ENCODE data around the gene SSTR3. TPM values are rescaled to one million over a fixed set of nuclear protein-coding genes. Genes with fewer than 3 reads are reported as not detected.

SSTR3 gene
- total RNA-seq, 4 donors from 2014 or later = 0.16 to 0.41 TPM; not detected in 2

DNA sequence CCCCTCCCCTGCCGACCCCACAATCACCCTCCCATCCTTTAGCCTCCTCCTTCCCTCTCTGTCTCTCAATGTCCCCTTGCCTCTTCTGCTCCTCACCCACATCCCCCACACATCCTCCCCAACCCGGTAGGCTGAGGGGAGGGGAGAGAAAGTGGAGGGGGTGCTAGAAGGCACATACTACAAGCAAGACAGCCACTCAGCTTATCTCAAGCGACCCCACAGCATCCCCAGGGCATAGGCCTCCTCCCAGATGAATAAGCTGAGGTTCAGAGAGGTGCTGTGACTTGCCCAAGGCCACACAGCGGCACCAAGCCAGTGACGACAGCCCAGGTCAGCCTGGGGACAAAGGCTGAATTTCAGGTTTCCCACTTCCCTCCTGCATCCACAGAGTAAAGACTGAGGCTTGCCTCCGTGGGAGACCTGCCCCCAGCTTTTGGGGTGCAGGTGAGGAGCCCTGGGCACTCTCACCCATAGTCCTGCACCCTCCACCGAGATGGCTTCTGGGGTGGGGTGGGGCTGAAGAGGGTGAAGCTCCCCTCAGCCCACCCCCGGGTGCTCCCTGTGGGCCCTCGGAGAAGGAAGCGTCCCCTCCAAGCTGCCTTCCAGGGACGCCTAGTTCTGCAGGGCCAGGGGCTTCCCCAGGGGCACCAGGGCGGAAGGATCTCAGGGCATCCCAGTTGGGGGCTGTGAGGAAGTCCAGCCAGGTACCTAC lies 31.3 kb upstream of the SSTR3 start:
- peak overlapping the region; percentile 74 to 77 (median 76) for H3K27ac ChIP-seq
- no peak for DNase-seq
- 25% methylated on average over 11 of the region's 12 CpGs; no CpG with 5 or more reads in 1 of the 2 donors for WGBS, 2 donors (ENCODE audit: low coverage in 1 of 2)
- H3K27me3 ChIP-seq = peaks cover 2% of the 10 kb centered on the region
- in situ Hi-C loops (cut with MboI; ENCODE audit: low pct_ligation_motif_present in 1 of 4, low pct_unique_long_range_greater_than_20kb in 1 of 4, low sequenced_read_pairs in 3 of 4) = no loop called here
- peaks cover 0 to 17% (median 8%) of the 10 kb centered on the region in 4 donors for H3K4me1 ChIP-seq
- H3K36me3 ChIP-seq = no peaks in the 10 kb centered on the region
- peak overlapping the region; percentile 7 to 50 (median 37) for H3K4me3 ChIP-seq
- intact Hi-C loops (cut with DNase I; ENCODE audit: low total_unique reads) = no loop called here
- no peaks in the 10 kb centered on the region for H3K9me3 ChIP-seq
- TF ChIP-seq POLR2A (IDR thresholded peaks at IDR 0.05) (no peak), EP300 (IDR thresholded peaks at IDR 0.05; ENCODE audit: low read depth) (no peak), POLR2AphosphoS5 (IDR thresholded peaks at IDR 0.05) (no peak)
- TF ChIP-seq, protein P1, sequence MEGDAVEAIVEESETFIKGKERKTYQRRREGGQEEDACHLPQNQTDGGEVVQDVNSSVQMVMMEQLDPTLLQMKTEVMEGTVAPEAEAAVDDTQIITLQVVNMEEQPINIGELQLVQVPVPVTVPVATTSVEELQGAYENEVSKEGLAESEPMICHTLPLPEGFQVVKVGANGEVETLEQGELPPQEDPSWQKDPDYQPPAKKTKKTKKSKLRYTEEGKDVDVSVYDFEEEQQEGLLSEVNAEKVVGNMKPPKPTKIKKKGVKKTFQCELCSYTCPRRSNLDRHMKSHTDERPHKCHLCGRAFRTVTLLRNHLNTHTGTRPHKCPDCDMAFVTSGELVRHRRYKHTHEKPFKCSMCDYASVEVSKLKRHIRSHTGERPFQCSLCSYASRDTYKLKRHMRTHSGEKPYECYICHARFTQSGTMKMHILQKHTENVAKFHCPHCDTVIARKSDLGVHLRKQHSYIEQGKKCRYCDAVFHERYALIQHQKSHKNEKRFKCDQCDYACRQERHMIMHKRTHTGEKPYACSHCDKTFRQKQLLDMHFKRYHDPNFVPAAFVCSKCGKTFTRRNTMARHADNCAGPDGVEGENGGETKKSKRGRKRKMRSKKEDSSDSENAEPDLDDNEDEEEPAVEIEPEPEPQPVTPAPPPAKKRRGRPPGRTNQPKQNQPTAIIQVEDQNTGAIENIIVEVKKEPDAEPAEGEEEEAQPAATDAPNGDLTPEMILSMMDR (IDR thresholded peaks at IDR 0.05) = no peak

DNA sequence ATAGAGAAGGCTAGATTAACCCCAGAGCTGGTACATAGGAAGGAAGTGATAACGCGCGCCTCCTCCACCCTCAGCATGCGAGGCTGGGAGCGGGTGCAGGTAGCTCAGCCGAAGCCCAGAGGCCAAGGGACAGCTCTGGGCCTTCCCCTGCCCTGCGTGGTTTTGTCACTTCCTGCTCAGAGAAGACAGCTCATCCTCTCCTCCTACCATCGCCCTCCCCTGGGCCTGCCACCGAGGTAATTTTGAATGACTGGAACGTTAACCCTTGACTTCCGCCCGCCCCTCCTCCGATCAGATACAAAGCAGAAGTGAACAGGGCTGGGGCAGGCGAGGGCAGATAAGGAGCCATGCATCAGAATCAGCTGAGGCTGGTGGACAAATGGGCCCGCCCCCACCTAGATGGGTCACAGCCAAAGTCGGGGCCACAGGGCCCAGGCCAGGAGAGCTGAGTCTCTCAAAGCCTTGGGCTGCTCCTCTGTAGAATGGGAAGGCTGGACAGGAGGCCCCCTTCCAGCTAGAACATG lies 30.2 kb upstream of the SSTR3 start:
- in situ Hi-C loops (cut with MboI; ENCODE audit: low pct_ligation_motif_present in 1 of 4, low pct_unique_long_range_greater_than_20kb in 1 of 4, low sequenced_read_pairs in 3 of 4) = no loop called here
- intact Hi-C loops (cut with DNase I; ENCODE audit: low total_unique reads) = no loop called here
- TF ChIP-seq POLR2AphosphoS5 (IDR thresholded peaks at IDR 0.05) (peak in 1 of 3 donors; percentile 45), POLR2A (IDR thresholded peaks at IDR 0.05) (no peak)
- H3K36me3 ChIP-seq = no peaks in the 10 kb centered on the region
- peaks cover 0 to 17% (median 8%) of the 10 kb centered on the region in 4 donors for H3K4me1 ChIP-seq
- no peaks in the 10 kb centered on the region for H3K27me3 ChIP-seq
- peak overlapping the region; percentile 74 to 77 (median 76) for H3K27ac ChIP-seq
- no peaks in the 10 kb centered on the region for H3K9me3 ChIP-seq
- 58% methylated on average over 4 to 16 of the region's 16 CpGs for whole genome bisulfite sequencing, 2 donors (ENCODE audit: low coverage in 1 of 2)
- peak overlapping the region in 3 of 4 donors; percentile 36 to 50 (median 38) for H3K4me3 ChIP-seq
- DNase-seq = peak; percentile 82

DNA sequence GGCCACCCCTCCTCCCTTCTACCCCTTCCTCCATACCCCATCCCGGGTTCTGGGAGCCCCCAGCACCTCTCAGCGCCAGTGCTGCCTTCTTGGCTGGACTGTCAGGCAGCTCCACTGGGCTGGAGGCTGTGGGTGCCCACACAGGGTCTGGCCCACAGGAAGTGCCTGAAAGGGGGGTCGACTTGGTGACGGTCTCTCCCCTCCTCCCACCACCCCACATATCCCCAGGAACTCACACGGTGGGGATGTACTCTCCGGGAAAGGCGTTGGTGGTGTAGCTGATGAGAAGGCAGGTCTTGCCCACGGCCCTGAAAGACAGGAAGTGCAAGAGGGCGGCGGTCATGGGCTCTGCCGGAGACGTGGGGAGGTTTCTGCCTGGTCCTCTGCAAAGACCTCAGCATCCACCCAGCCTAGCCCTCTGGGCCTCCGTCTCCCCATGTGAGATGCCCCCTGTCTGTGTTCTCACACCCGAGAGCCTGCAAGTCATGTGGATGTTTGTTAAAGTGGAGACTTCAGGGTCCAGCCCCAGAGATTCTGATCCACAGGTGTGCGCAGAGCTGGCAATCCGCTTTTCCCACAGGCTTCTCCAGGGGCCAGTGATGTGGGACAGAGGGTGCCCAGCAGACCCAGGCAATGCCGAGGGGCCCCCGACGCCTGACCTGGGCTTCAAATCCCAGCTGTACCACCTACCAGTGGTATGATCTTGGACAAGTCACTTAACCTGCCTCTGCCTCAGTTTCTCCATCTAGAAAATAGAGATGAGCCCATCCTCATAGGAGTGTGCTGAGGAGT lies 29.3 kb upstream of the SSTR3 start:
- no peaks in the 10 kb centered on the region for H3K9me3 ChIP-seq
- peak overlapping the region in 1 of 4 donors; percentile 25 for H3K4me3 ChIP-seq
- DNase-seq = peak; percentile 37
- 48 to 77% methylated on average over 5 to 19 of the region's 19 CpGs for WGBS, 2 donors (ENCODE audit: low coverage in 1 of 2)
- no peaks in the 10 kb centered on the region for H3K36me3 ChIP-seq
- H3K27ac ChIP-seq = peak overlapping the region; percentile 64 to 76 (median 72)
- H3K4me1 ChIP-seq = peaks cover 0 to 17% (median 8%) of the 10 kb centered on the region in 4 donors
- intact Hi-C loops (cut with DNase I; ENCODE audit: low total_unique reads) (no loop called here), in situ Hi-C loops (cut with MboI; ENCODE audit: low pct_ligation_motif_present in 1 of 4, low pct_unique_long_range_greater_than_20kb in 1 of 4, low sequenced_read_pairs in 3 of 4) (no loop called here)
- no peak for TF ChIP-seq EP300 (IDR thresholded peaks at IDR 0.05; ENCODE audit: low read depth)
- TF ChIP-seq POLR2AphosphoS5 (IDR thresholded peaks at IDR 0.05) = no peak
- no peak for TF ChIP-seq POLR2A (IDR thresholded peaks at IDR 0.05)
- TF ChIP-seq, protein P1 (IDR thresholded peaks at IDR 0.05) = no peak
- H3K27me3 ChIP-seq = no peaks in the 10 kb centered on the region

DNA sequence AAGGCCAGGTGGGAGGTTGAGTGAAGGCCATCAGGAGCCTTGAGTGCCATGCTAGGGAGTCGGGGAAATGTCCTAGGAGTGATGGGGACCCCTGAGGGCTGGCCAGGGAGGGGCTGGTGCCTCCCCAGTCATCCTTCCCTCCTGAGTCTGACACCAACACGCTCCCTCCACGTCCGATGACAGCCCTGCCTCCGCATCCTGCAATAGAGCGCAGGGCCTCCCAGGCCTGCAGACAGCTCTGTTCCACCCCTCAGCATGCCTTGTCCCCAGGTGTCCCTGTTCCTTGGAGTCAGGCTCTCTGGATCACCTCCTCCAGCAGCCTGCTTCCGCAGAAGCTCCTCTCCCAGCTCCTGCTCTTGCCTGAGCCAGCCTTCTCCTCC lies 28.7 kb upstream of the SSTR3 start:
- DNase-seq = no peak
- intact Hi-C loops (cut with DNase I; ENCODE audit: low total_unique reads) = no loop called here
- peaks cover 0 to 17% (median 8%) of the 10 kb centered on the region in 4 donors for H3K4me1 ChIP-seq
- WGBS, 2 donors (ENCODE audit: low coverage in 1 of 2) = 91% methylated on average over 7 of the region's 7 CpGs; no CpG with 5 or more reads in 1 of the 2 donors
- no peaks in the 10 kb centered on the region for H3K9me3 ChIP-seq
- in situ Hi-C loops (cut with MboI; ENCODE audit: low pct_ligation_motif_present in 1 of 4, low pct_unique_long_range_greater_than_20kb in 1 of 4, low sequenced_read_pairs in 3 of 4) = no loop called here
- H3K27me3 ChIP-seq = no peaks in the 10 kb centered on the region
- peak overlapping the region; percentile 64 to 76 (median 72) for H3K27ac ChIP-seq
- no peak overlapping the region for H3K4me3 ChIP-seq
- TF ChIP-seq POLR2AphosphoS5 (IDR thresholded peaks at IDR 0.05) (no peak), POLR2A (IDR thresholded peaks at IDR 0.05) (no peak), EP300 (IDR thresholded peaks at IDR 0.05; ENCODE audit: low read depth) (no peak)
- TF ChIP-seq, protein P1 (IDR thresholded peaks at IDR 0.05) = no peak
- H3K36me3 ChIP-seq = no peaks in the 10 kb centered on the region

Data from transverse colon (tissue), 4 donors.